ENCODE measurements around the gene KRTAP10-4. TPM values are rescaled to one million over a fixed set of nuclear protein-coding genes. Genes with fewer than 3 reads are reported as not detected.

KRTAP10-4 gene
- total and polyA plus RNA-seq, 2 donors (not counting 1 experiment from before 2014, with no cell fraction given): not detected

DNA sequence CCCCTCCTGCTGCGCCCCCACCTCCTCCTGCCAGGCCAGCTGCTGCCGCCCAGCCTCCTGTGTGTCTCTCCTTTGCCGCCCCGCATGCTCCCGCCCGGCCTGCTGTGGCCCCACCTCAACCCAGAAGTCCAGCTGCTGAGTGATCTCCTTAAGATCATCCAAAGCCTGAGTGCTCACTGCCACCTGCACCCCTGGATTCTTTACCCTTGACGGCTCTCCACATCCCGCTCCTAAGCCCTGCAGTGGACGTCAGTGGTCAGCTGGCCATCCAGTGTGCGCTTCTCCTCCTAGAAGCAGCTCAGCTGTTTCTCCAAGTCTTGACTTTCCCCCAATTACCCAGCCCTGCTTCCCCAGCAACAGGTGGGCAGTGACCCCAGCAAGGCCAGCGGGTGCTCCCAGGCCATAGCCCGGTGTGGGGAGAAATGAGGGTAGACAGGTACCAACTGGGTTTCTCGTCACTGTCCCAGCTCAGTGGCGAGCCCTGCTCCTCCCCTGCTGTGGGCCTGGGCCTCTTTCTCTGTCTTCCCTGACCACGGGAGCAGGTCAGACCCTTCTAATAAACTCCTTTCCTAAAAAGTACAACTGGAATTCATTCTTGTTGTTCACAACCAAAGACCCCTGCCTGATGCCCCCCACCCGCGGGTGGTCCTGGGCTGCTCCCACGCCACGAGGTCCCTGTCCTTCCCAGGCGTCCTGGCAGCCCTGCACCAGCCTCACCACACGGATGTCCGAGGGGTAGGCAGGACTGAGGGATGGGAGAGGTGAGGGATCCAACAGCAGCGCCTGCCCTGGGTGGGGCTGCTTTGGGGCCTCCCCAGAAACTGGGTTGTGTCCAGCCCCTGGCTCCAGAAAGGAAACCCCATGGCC is 28.3 kb downstream of the KRTAP10-4 start:
- H3K27ac ChIP-seq (ENCODE audit: low read length in 2 of 2): no peak overlapping the region
- H3K79me2 ChIP-seq (ENCODE audit: control insufficient read depth, insufficient read depth, low read length): no peaks in the 10 kb centered on the region
- H2AFZ ChIP-seq (ENCODE audit: insufficient read depth, low read depth, low read length, poor library complexity, severe bottlenecking): no peak overlapping the region
- H3K4me2 ChIP-seq (replicated peaks; ENCODE audit: low read depth, low read length, poor library complexity, severe bottlenecking): no peak overlapping the region
- H4K20me1 ChIP-seq (ENCODE audit: control insufficient read depth, insufficient read depth, low read length, poor library complexity, severe bottlenecking): no peaks in the 10 kb centered on the region
- no peaks in the 10 kb centered on the region for H3K4me1 ChIP-seq (ENCODE audit: control insufficient read depth in 2 of 2, insufficient read depth in 2 of 2, low read length in 2 of 2)
- WGBS (ENCODE audit: insufficient coverage): 86% methylated on average over 19 of the region's 23 CpGs
- Mint-ChIP-seq H3K9me3 (ENCODE audit: insufficient read depth) (peaks cover 9% of the 10 kb centered on the region), H3K27ac (no peak overlapping the region), H3K4me3 (no peak overlapping the region), H3K27me3 (peaks cover 43% of the 10 kb centered on the region), H3K4me1 (no peaks in the 10 kb centered on the region)
- DNase-seq (no peak), ATAC-seq (ENCODE audit: low read depth) (no peak)
- ChIA-PET CTCF (no interaction called here), POLR2A (no interaction called here)
- no peak overlapping the region for H3K9ac ChIP-seq (ENCODE audit: low read length)
- H3K4me3 ChIP-seq (ENCODE audit: control extremely low read depth in 1 of 5, extremely low read depth in 1 of 5, insufficient read depth in 1 of 5, low read depth in 2 of 5, low read length in 4 of 5): no peak overlapping the region
- TF ChIP-seq EZH2 (IDR thresholded peaks at IDR 0.05; ENCODE audit: borderline replicate concordance, insufficient read depth, low read depth, low read length, poor library complexity, severe bottlenecking): no peak
- TF ChIP-seq CTCF (IDR thresholded peaks at IDR 0.05): no peak
- peaks cover 0 to 19% (median 3%) of the 10 kb centered on the region in 3 donors for H3K9me3 ChIP-seq (ENCODE audit: control extremely low read depth in 1 of 3, control insufficient read depth in 2 of 3, insufficient read depth in 1 of 3, low read length in 2 of 3)
- H3K27me3 ChIP-seq (replicated peaks in 1 of 4; ENCODE audit: control extremely low read depth in 1 of 4, control insufficient read depth in 3 of 4, insufficient read depth in 4 of 4, low read length in 3 of 4): peaks cover 0 to 13% (median 3%) of the 10 kb centered on the region in 4 experiments
- H3K36me3 ChIP-seq (replicated peaks in 1 of 2; ENCODE audit: control extremely low read depth in 1 of 2, control insufficient read depth in 1 of 2, extremely low read depth in 1 of 2, insufficient read depth in 2 of 2, low read length in 1 of 2): no peaks in the 10 kb centered on the region
- intact Hi-C loops (cut with micrococcal nuclease): no loop called here

DNA sequence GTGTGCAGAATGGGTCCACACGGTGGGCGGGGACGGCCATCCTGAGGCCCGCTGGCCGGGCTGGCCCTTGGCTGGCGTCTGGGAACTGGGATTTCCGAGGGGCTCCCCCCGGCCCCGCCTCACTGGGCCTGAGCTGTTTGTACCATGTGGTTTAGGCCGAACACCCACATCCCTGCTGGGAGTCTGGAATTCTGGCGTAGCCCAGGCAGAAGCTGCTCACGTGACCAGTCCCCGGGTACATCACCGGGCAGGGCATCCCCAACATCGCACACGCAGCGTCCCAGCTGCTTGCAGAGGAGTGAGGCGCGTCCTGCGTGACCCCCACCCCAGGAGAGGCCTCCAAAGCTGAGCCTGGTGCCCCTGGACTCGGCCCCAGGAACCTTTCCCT is 28.9 kb downstream of the KRTAP10-4 start:
- Histone ChIP-seq H3K36me3 (replicated peaks in 1 of 2; ENCODE audit: control extremely low read depth in 1 of 2, control insufficient read depth in 1 of 2, extremely low read depth in 1 of 2, insufficient read depth in 2 of 2, low read length in 1 of 2) (no peaks in the 10 kb centered on the region), H3K9me3 (ENCODE audit: control extremely low read depth in 1 of 3, control insufficient read depth in 2 of 3, insufficient read depth in 1 of 3, low read length in 2 of 3) (peaks cover 0 to 19% (median 3%) of the 10 kb centered on the region in 3 donors), H3K4me3 (ENCODE audit: control extremely low read depth in 1 of 5, extremely low read depth in 1 of 5, insufficient read depth in 1 of 5, low read depth in 2 of 5, low read length in 4 of 5) (no peak overlapping the region), H3K4me1 (ENCODE audit: control insufficient read depth in 2 of 2, insufficient read depth in 2 of 2, low read length in 2 of 2) (no peaks in the 10 kb centered on the region), H3K79me2 (ENCODE audit: control insufficient read depth, insufficient read depth, low read length) (no peaks in the 10 kb centered on the region), H3K4me2 (replicated peaks; ENCODE audit: low read depth, low read length, poor library complexity, severe bottlenecking) (no peak overlapping the region), H2AFZ (ENCODE audit: insufficient read depth, low read depth, low read length, poor library complexity, severe bottlenecking) (no peak overlapping the region), H3K9ac (ENCODE audit: low read length) (no peak overlapping the region), H4K20me1 (ENCODE audit: control insufficient read depth, insufficient read depth, low read length, poor library complexity, severe bottlenecking) (no peaks in the 10 kb centered on the region), H3K27ac (ENCODE audit: low read length in 2 of 2) (no peak overlapping the region), H3K27me3 (replicated peaks in 1 of 4; ENCODE audit: control extremely low read depth in 1 of 4, control insufficient read depth in 3 of 4, insufficient read depth in 4 of 4, low read length in 3 of 4) (peaks cover 0 to 13% (median 3%) of the 10 kb centered on the region in 4 experiments)
- Mint-ChIP-seq H3K27me3 (peaks cover 47% of the 10 kb centered on the region), H3K4me3 (no peak overlapping the region), H3K9me3 (ENCODE audit: insufficient read depth) (peaks cover 9% of the 10 kb centered on the region), H3K27ac (no peak overlapping the region), H3K4me1 (no peaks in the 10 kb centered on the region)
- DNase-seq (no peak), ATAC-seq (ENCODE audit: low read depth) (no peak)
- POLR2A ChIA-PET: no interaction called here
- WGBS (ENCODE audit: insufficient coverage): 84% methylated on average over 20 of the region's 21 CpGs
- TF ChIP-seq CTCF (IDR thresholded peaks at IDR 0.05): no peak
- TF ChIP-seq EZH2 (IDR thresholded peaks at IDR 0.05; ENCODE audit: borderline replicate concordance, insufficient read depth, low read depth, low read length, poor library complexity, severe bottlenecking): no peak
- intact Hi-C loops (cut with micrococcal nuclease): no loop called here
- CTCF ChIA-PET: no interaction called here
